Heart right ventricle (tissue), 16 donors: ENCODE results near the gene SYT12. TPM values are rescaled to one million over a fixed set of nuclear protein-coding genes. Genes with fewer than 3 reads are reported as not detected.

Experiments used
- ATAC-seq, 8 donors: fragments of 200-7000 bp; cut with Tn5 transposase; one replicate each; pipeline ENCODE4 v1.9.1; 2020; ENCODE audit warnings: mild to moderate bottlenecking in 8 of 8, moderate library complexity in 8 of 8, moderate number of reproducible peaks in 1 of 8
- DNase-seq, 2 donors: peaks; one replicate each; pipeline ENCODE4 v3.0.0-alpha.2; 2020
- H3K27ac ChIP-seq, 10 donors: fragments of 200-600 bp; sonication (generic) in 2 of 10; one replicate each; pipeline versions ENCODE4 v1.5.0 to v1.8.0; 2020 to 2022; ENCODE audit warnings: mild to moderate bottlenecking in 3 of 10
- H3K27me3 ChIP-seq, 7 donors: fragments of 200-600 bp; one replicate each; pipeline ENCODE4 v1.8.0; 2021 to 2022; ENCODE audit warnings: mild to moderate bottlenecking in 2 of 7
- H3K36me3 ChIP-seq, 9 donors: fragments of 200-600 bp; sonication (generic) in 1 of 9; one replicate each; pipeline versions ENCODE4 v1.5.0 to v1.8.0; 2020 to 2022; ENCODE audit warnings: mild to moderate bottlenecking in 2 of 9
- H3K4me1 ChIP-seq, 9 donors: fragments of 200-600 bp; sonication (generic) in 1 of 9; one replicate each; pipeline versions ENCODE4 v1.5.0 to v1.8.0; 2020 to 2022; ENCODE audit warnings: mild to moderate bottlenecking in 4 of 9
- H3K4me3 ChIP-seq, 10 donors: fragments of 200-600 bp; sonication (generic) in 2 of 10; one replicate each; pipeline versions ENCODE4 v1.5.0 to v1.8.0; 2020 to 2022; ENCODE audit warnings: mild to moderate bottlenecking in 7 of 10, moderate library complexity in 2 of 10
- H3K9me3 ChIP-seq, 11 donors: fragments of 200-600 bp in 10 of 11; sonication (generic) in 2 of 11; one replicate each; pipeline versions ENCODE4 v1.5.0 to v1.8.0; 2013 to 2022; ENCODE audit warnings: mild to moderate bottlenecking in 2 of 11, control low read depth in 1 of 11, moderate library complexity in 1 of 11
- CTCF ChIP-seq, 9 donors: fragments of 200-600 bp; sonication (generic) in 2 of 9; IDR thresholded peaks; one replicate each; pipeline versions ENCODE4 v1.5.0 to v1.8.0; 2021 to 2022; ENCODE audit warnings: antibody characterized with exemption in 9 of 9, mild to moderate bottlenecking in 5 of 9, moderate library complexity in 1 of 9
- WGBS, 2 donors: extraction: QIAGEN DNeasy Blood & Tissue Kit; methylation state at CpG; one replicate each; pipeline ENCODE4 v1.1.7; 2013; ENCODE audit warnings: inconsistent platforms in 1 of 2; 5-methylcytosine and 5-hydroxymethylcytosine counted together
- intact Hi-C, 10 donors: fragments of 100-400 bp; cut with DNase I; formaldehyde crosslinking; loops; one replicate each; pipeline versions ENCODE4 v1.11.1 to v1.14.2; 2022
- polyA plus RNA-seq, 2 donors: library from polyadenylated mRNA; stranded (reverse); fragments of 200-250 nt; gene quantifications; one replicate each; pipeline ENCODE4 v1.2.3, GENCODE V29; 2013
- total RNA-seq, 10 donors: library from RNA; stranded (reverse); fragmentation: NEBNext Ultra II Directional in 3 of 10; extraction: Animal tissue kit (Norgen Biotek cat#: 25700) in 3 of 10; gene quantifications; one replicate each; pipeline versions ENCODE4 v1.2.1 to v1.2.4, GENCODE V29; 2021 to 2023
- donor health status: Arrhythmogenic right ventricular cardiomyopathy.
- donor health status: ischemic (EF 13 %, LVEDD 7.1; RV severe dilation, severe dysfunction).
- donor health status: healthy with polysubstance abuse.
- donor health status: DM: no; HTN: yes; CAD: no.
- donor health status: DM: no; HTN: no; CAD: no.
- donor health status: ischemic (EF 25% LVEDD 6.9; RV normal size, moderate dysfunction).
- donor health status: ischemic (EF 25% LVEDD 5.7; RV mildly dilated, moderate dysfunction).
- donor health status: healthy.
- donor health status: DM: yes; HTN: yes; CAD: no.
- donor health status: Ischemic cardiomyopathy.
- donor health status: ischemic (EF 35%, LVEDD 5.7; RV mildly dilated, moderate dysfunction).
- donor health status: nonischemic (EF 11% LVEDD 7.7; RV severe dilation, severe dysfunction).
- donor health status: DM: yes; HTN: yes; CAD: no.
- donor health status: PGD.
- donor health status: ischemic (EF 29% LVEDD 5.4; RV normal size, mild dysfunction).
- donor health status: nonischemic (EF 23%, LVEDD 6.1; RV moderate dilation, normal function).

SYT12 gene
- total and polyA plus RNA-seq, 12 donors, result 0.12 to 0.78 (median 0.28) TPM; not detected in 2

- ATAC-seq (peak in 1 of 8 donors; percentile 26), DNase-seq (no peak)
- Histone ChIP-seq H3K4me1 (no peaks in the 10 kb centered on the region), H3K36me3 (no peaks in the 10 kb centered on the region), H3K27me3 (no peaks in the 10 kb centered on the region), H3K9me3 (no peaks in the 10 kb centered on the region), H3K4me3 (no peak overlapping the region), H3K27ac (no peak overlapping the region)
- 88 to 94% methylated on average over 7 of the region's 7 CpGs for WGBS, 2 donors
- no peak for TF ChIP-seq CTCF (IDR thresholded peaks at IDR 0.05)
- intact Hi-C loops, result no loop called here
These were observed 15.8 kb upstream of the SYT12 start for GRCh38 chr11:67007126-67007525.

GRCh38 chr11:67010296-67010905, 12.5 kb upstream of the SYT12 start:
- no peaks in the 10 kb centered on the region for H3K27me3 ChIP-seq
- no peaks in the 10 kb centered on the region for H3K9me3 ChIP-seq
- no peaks in the 10 kb centered on the region for H3K36me3 ChIP-seq
- H3K27ac ChIP-seq, result no peak overlapping the region
- no peaks in the 10 kb centered on the region for H3K4me1 ChIP-seq
- 76 to 80% methylated on average over 7 of the region's 7 CpGs for WGBS, 2 donors
- DNase-seq (no peak), ATAC-seq (no peak)
- no peak overlapping the region for H3K4me3 ChIP-seq
- intact Hi-C loops, result no loop called here
- no peak for TF ChIP-seq CTCF (IDR thresholded peaks at IDR 0.05)

GRCh38 chr11:67013511-67014045, 9.4 kb upstream of the SYT12 start:
- no peaks in the 10 kb centered on the region for H3K4me1 ChIP-seq
- H3K4me3 ChIP-seq, result no peak overlapping the region
- H3K27me3 ChIP-seq, result no peaks in the 10 kb centered on the region
- no peaks in the 10 kb centered on the region for H3K9me3 ChIP-seq
- DNase-seq (no peak), ATAC-seq (no peak)
- no peak overlapping the region for H3K27ac ChIP-seq
- WGBS, 2 donors, result 88 to 89% methylated on average over 11 of the region's 11 CpGs
- no peaks in the 10 kb centered on the region for H3K36me3 ChIP-seq
- TF ChIP-seq CTCF (IDR thresholded peaks at IDR 0.05), result no peak
- intact Hi-C loops, result no loop called here

GRCh38 chr11:67014343-67014742, 8.6 kb upstream of the SYT12 start:
- no peaks in the 10 kb centered on the region for H3K36me3 ChIP-seq
- H3K4me3 ChIP-seq, result no peak overlapping the region
- intact Hi-C loops, result no loop called here
- H3K4me1 ChIP-seq, result no peaks in the 10 kb centered on the region
- H3K27me3 ChIP-seq, result no peaks in the 10 kb centered on the region
- 92 to 95% methylated on average over 7 of the region's 7 CpGs for WGBS, 2 donors
- DNase-seq (no peak), ATAC-seq (no peak)
- TF ChIP-seq CTCF (IDR thresholded peaks at IDR 0.05), result no peak
- H3K9me3 ChIP-seq, result no peaks in the 10 kb centered on the region
- H3K27ac ChIP-seq, result no peak overlapping the region
